OCI-LY7 (cell line): ENCODE results near the gene YTHDF2. TPM values are rescaled to one million over a fixed set of nuclear protein-coding genes. Genes with fewer than 3 reads are reported as not detected.

Source experiments
- BruUV-seq: library from RNA; stranded (reverse); fragments of 400-500 nt; replicated peaks from 2 replicates; lab custom pipeline; 2021; lab: Mats Ljungman, UMichigan
- CTCF ChIA-PET: fragments of 300-600 bp; sonication (Branson Sonifier 250); formaldehyde crosslinking; loops from one replicate; lab custom pipeline; 2022; ENCODE audit warnings: antibody characterized with exemption; ENCODE audit not compliant: unreplicated experiment; lab: Charles Lee
- POLR2A ChIA-PET: fragments of 300-600 bp; sonication (Branson Sonifier 250); formaldehyde crosslinking; loops from one replicate; lab custom pipeline; 2022; ENCODE audit warnings: antibody characterized with exemption; lab: Charles Lee
- DNase-seq: peaks from one replicate; pipeline ENCODE4 v3.0.0-alpha.2; 2015; ENCODE audit warnings: low spot score
- H2AFZ ChIP-seq: fragments of 200-600 bp; sonication (generic), shearing (Covaris generic); 2 replicates; pipeline ENCODE4 v1.6.1; 2014; ENCODE audit warnings: mild to moderate bottlenecking, antibody characterized with exemption, low read length, moderate library complexity
- H3K27ac ChIP-seq: fragments of 200-600 bp; sonication (generic); 2 replicates; pipeline ENCODE4 v1.5.1; 2014; ENCODE audit warnings: mixed run types, low read depth, mild to moderate bottlenecking, moderate library complexity, low read length, inconsistent platforms; ENCODE audit not compliant: poor library complexity, severe bottlenecking
- H3K36me3 ChIP-seq: fragments of 200-600 bp; sonication (generic); 2 replicates; pipeline ENCODE4 v1.6.1; 2014; ENCODE audit warnings: mild to moderate bottlenecking, antibody characterized with exemption, low read length, moderate library complexity, mixed read lengths; ENCODE audit not compliant: insufficient read depth
- H3K4me1 ChIP-seq: fragments of 200-600 bp; sonication (generic); 2 replicates; pipeline ENCODE4 v1.5.1; 2014; ENCODE audit warnings: mild to moderate bottlenecking, low read length; ENCODE audit not compliant: insufficient read depth, poor library complexity, severe bottlenecking
- H3K4me2 ChIP-seq: fragments of 200-600 bp; sonication (generic); 2 replicates; pipeline ENCODE4 v1.6.1; 2014; ENCODE audit warnings: mild to moderate bottlenecking, low read length
- H3K4me3 ChIP-seq: fragments of 200-600 bp; sonication (generic); 2 replicates; pipeline ENCODE4 v1.5.1; 2014; ENCODE audit warnings: mild to moderate bottlenecking, low read depth, low read length; ENCODE audit not compliant: poor library complexity, severe bottlenecking
- H3K79me2 ChIP-seq: fragments of 200-600 bp; sonication (generic); 2 replicates; pipeline ENCODE4 v1.6.1; 2016; ENCODE audit warnings: low read depth, mild to moderate bottlenecking, low read length, moderate library complexity, mixed read lengths; ENCODE audit not compliant: insufficient read depth
- H3K9me2 ChIP-seq: fragments of 200-600 bp; sonication (generic); 2 replicates; pipeline ENCODE4 v1.6.1; 2016; ENCODE audit warnings: mild to moderate bottlenecking, low read length, mixed read lengths; ENCODE audit not compliant: insufficient read depth
- H3K9me3 ChIP-seq: fragments of 200-600 bp; sonication (generic); 2 replicates; pipeline ENCODE4 v1.6.1; 2014; ENCODE audit warnings: mild to moderate bottlenecking, mixed run types, low read length, mixed read lengths
- H4K20me1 ChIP-seq: fragments of 200-600 bp; sonication (generic); 2 replicates; pipeline ENCODE4 v1.6.1; 2014; ENCODE audit warnings: mild to moderate bottlenecking, antibody characterized with exemption, low read length, moderate library complexity, mixed read lengths; ENCODE audit not compliant: insufficient read depth
- CTCF ChIP-seq: fragments of 200-600 bp; sonication (generic); conservative IDR thresholded peaks from 2 replicates; pipeline ENCODE4 v1.5.1; 2014; ENCODE audit warnings: mild to moderate bottlenecking, antibody characterized with exemption, low read length, moderate library complexity, mixed read lengths
- EZH2phosphoT487 ChIP-seq: fragments of 200-600 bp; sonication (generic); IDR thresholded peaks from 2 replicates; pipeline ENCODE4 v1.6.1; 2018; ENCODE audit warnings: low read depth, borderline replicate concordance, mild to moderate bottlenecking, mixed run types, antibody characterized with exemption, low read length, moderate library complexity, mixed read lengths
- intact Hi-C: fragments of 100-400 bp; cut with micrococcal nuclease; formaldehyde crosslinking; loops from one replicate; pipeline ENCODE4 v1.10.0; 2022; ENCODE audit not compliant: unreplicated experiment
- total RNA-seq, 2 experiments: library from RNA; depleted of rRNA in 1 of 2; stranded (reverse); fragments of >200 nt in 1 of 2; shearing (Covaris generic) in 1 of 2; gene quantifications; 2 replicates each; pipeline ENCODE4 v1.2.3, GENCODE V29; 2014 to 2022

Gene YTHDF2
- total RNA-seq, 2 experiments from 2014 or later, result 57.9 to 83.6 TPM

GRCh38 chr1:28778021-28778420 lies 41.3 kb downstream of the YTHDF2 start:
- TF ChIP-seq CTCF, result no peak
- no peak for TF ChIP-seq EZH2phosphoT487
- Histone ChIP-seq H4K20me1 (no peaks in the 10 kb centered on the region), H3K36me3 (peaks cover 26% of the 10 kb centered on the region), H3K9me3 (no peaks in the 10 kb centered on the region), H2AFZ (no peak overlapping the region), H3K4me1 (no peaks in the 10 kb centered on the region), H3K4me3 (no peak overlapping the region), H3K4me2 (no peak overlapping the region), H3K9me2 (no peaks in the 10 kb centered on the region), H3K79me2 (no peaks in the 10 kb centered on the region), H3K27ac (no peak overlapping the region)
- CTCF ChIA-PET, result interaction anchor here (0.6 kb wide), 1 partner anchor 462 kb away, joined by 3 read pairs; no protein-coding TSS in a partner anchor
- POLR2A ChIA-PET, result no interaction called here
- no TSS peak for BruUV-seq
- intact Hi-C loops, result no loop called here
- DNase-seq, result no peak

- BruUV-seq, result no TSS peak
- no peak for DNase-seq
- POLR2A ChIA-PET, result no interaction called here
These were observed 43.1 kb downstream of the YTHDF2 start for GRCh38 chr1:28779751-28780408.

More at GRCh38 chr1:28779751-28780408, 43.1 kb downstream of the YTHDF2 start:
- TF ChIP-seq CTCF (no peak), EZH2phosphoT487 (no peak)
- Histone ChIP-seq H2AFZ (no peak overlapping the region), H3K4me3 (no peak overlapping the region), H3K27ac (no peak overlapping the region), H4K20me1 (no peaks in the 10 kb centered on the region), H3K4me2 (no peak overlapping the region), H3K36me3 (peaks cover 12% of the 10 kb centered on the region; the same call in 1 of the 2 replicates), H3K79me2 (no peaks in the 10 kb centered on the region), H3K9me3 (no peaks in the 10 kb centered on the region), H3K9me2 (no peaks in the 10 kb centered on the region), H3K4me1 (no peaks in the 10 kb centered on the region)
- intact Hi-C loops, result loop anchor here (10.0 kb wide), 1 partner anchor 425 kb away; no protein-coding TSS in a partner anchor
- CTCF ChIA-PET, result no interaction called here
